K562 (cell line): ENCODE data around the gene ANKRD34A. TPM values are rescaled to one million over a fixed set of nuclear protein-coding genes. Genes with fewer than 3 reads are reported as not detected.

Experiments
- DMBX1 ChIP-seq: fragments of 250-450 bp; sonication (Bioruptor Pico); IDR thresholded peaks from 2 replicates; pipeline ENCODE4 v1.8.0; 2022; ENCODE audit warnings: inconsistent platforms, mild to moderate bottlenecking, moderate library complexity, borderline replicate concordance
- ELF2 ChIP-seq: fragments of 250-450 bp; sonication (Bioruptor Pico); IDR thresholded peaks from 2 replicates; pipeline ENCODE4 v1.5.0; 2021; ENCODE audit warnings: mild to moderate bottlenecking
- FOXA1 ChIP-seq: fragments of 450-650 bp; IDR thresholded peaks from 2 replicates; pipeline ENCODE4 v1.6.1; 2016; ENCODE audit warnings: mild to moderate bottlenecking, borderline replicate concordance
- GTF2E2 ChIP-seq: fragments of 200-800 bp; sonication (Bioruptor generic); IDR thresholded peaks from 2 replicates; pipeline ENCODE4 v1.6.1; 2016; ENCODE audit warnings: missing genetic modification characterization, missing compliant biosample characterization
- MTA2 ChIP-seq: fragments of 450-650 bp; IDR thresholded peaks from 2 replicates; pipeline ENCODE4 v1.6.1; 2016; ENCODE audit warnings: low read depth
- MTA3 ChIP-seq: fragments of 450-650 bp; formaldehyde crosslinking; IDR thresholded peaks from 2 replicates; pipeline ENCODE4 v1.6.1; 2017; ENCODE audit warnings: mild to moderate bottlenecking, borderline replicate concordance
- POLR3A ChIP-seq: IDR thresholded peaks from 2 replicates; pipeline ENCODE4 v1.6.1; 2011; ENCODE audit warnings: borderline replicate concordance, mild to moderate bottlenecking, moderate library complexity; ENCODE audit not compliant: insufficient read length, insufficient read depth; ENCODE audit errors: extremely low read depth
- polyA plus RNA-seq, 8 experiments: library from polyadenylated mRNA; depleted of rRNA in 4 of 8; stranded (reverse) in 5 of 8; unstranded in 3 of 8; fragments of >200 nt; fragmentation: Nextera tagmentation in 2 of 8; fragmentation: Illumina TruSeq in 1 of 8; extraction: Ambion mirVana in 2 of 8; extraction: Trizol in 1 of 8; gene quantifications; 2 replicates each; pipeline versions ENCODE4 v1.2.1 to v1.2.3, GENCODE V29; 2011 to 2014; ENCODE audit warnings: inconsistent platforms in 1 of 8, missing spikeins in 1 of 8
- total RNA-seq, 7 experiments: library from RNA; depleted of rRNA in 6 of 7; stranded (reverse); fragments of >200 nt in 6 of 7; fragmentation: Illumina TruSeq in 2 of 7; extraction: Trizol in 2 of 7; gene quantifications; 2 replicates each; pipeline versions ENCODE4 v1.2.1 to v1.2.3, GENCODE V29; 2011 to 2021; ENCODE audit warnings: low replicate concordance in 1 of 7
- TF ChIP-seq, protein P1 (sequence below), 2 experiments: fragments of 450-650 bp; IDR thresholded peaks; 2 replicates each; pipeline ENCODE4 v1.6.1; 2016; ENCODE audit warnings: mild to moderate bottlenecking in 2 of 2, borderline replicate concordance in 1 of 2, low read depth in 1 of 2, moderate library complexity in 1 of 2
- TF ChIP-seq, protein P2 (sequence below): fragments of 450-650 bp; formaldehyde crosslinking; IDR thresholded peaks from 2 replicates; pipeline ENCODE4 v1.4.0; 2020; ENCODE audit warnings: mild to moderate bottlenecking, moderate library complexity
- TF ChIP-seq, protein P3 (sequence below), 3 experiments: fragments of 200-800 bp in 1 of 3; fragments of 250-450 bp in 1 of 3; fragments of 450-650 bp in 1 of 3; sonication (Bioruptor Pico) in 1 of 3; sonication (Bioruptor generic) in 1 of 3; formaldehyde crosslinking in 1 of 3; IDR thresholded peaks; 2 replicates each; pipeline versions ENCODE4 v1.6.1 to v1.8.0; 2016 to 2022; ENCODE audit warnings: mild to moderate bottlenecking in 2 of 3, missing genetic modification characterization in 2 of 3, missing compliant biosample characterization in 1 of 3, moderate library complexity in 1 of 3

Gene ANKRD34A
- total and polyA plus RNA-seq, 9 of the 15 experiments (the other 6 are each of a cell fraction or from before 2014, with no cell fraction given): 0.06 to 1.6 (median 0.43) TPM

DNA sequence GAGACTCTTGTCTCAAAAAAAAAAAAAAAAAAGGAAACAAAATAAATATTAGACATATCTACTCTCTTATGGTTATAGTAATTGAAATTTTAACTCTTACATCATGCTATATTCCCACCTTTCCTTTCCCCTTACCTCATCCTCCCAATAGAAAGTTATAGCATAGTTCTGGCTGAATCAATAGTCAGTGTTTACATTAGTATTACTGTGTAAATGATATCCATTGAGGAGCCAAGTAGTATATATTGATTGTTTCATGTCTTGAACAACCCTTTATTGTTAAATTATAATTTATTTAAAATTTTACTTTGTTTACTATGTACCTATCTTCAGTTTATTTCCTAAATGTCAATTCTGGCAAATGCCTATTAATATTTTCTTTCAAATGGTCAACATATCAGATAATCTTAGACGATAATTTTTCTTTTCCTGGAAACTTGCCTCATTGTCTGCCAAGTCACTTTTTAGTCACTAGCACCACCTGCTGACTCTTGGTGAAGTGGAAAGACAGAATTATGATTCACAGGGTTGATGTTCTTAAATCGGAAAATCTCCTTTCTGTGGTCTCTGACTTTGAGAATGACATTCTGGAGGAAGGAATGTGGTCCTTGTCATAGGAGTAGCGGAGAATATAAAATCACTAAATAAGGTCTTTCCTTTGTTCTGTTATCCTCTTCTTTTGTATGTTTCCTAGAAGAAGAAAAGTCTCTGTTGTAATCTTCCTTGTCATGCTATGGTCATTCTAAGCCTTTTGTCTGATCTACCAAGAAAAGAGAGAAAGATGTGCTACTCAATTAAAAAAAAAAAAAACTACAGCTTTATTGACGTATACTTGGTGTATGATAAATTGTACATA is 48.6 kb upstream of the ANKRD34A start (continued):
- TF ChIP-seq MTA2 (no peak), ELF2 (CRISPR knock-in tag) (no peak), GTF2E2 (no peak), FOXA1 (no peak), MTA3 (no peak), DMBX1 (no peak), POLR3A (no peak)
- TF ChIP-seq, protein P1, sequence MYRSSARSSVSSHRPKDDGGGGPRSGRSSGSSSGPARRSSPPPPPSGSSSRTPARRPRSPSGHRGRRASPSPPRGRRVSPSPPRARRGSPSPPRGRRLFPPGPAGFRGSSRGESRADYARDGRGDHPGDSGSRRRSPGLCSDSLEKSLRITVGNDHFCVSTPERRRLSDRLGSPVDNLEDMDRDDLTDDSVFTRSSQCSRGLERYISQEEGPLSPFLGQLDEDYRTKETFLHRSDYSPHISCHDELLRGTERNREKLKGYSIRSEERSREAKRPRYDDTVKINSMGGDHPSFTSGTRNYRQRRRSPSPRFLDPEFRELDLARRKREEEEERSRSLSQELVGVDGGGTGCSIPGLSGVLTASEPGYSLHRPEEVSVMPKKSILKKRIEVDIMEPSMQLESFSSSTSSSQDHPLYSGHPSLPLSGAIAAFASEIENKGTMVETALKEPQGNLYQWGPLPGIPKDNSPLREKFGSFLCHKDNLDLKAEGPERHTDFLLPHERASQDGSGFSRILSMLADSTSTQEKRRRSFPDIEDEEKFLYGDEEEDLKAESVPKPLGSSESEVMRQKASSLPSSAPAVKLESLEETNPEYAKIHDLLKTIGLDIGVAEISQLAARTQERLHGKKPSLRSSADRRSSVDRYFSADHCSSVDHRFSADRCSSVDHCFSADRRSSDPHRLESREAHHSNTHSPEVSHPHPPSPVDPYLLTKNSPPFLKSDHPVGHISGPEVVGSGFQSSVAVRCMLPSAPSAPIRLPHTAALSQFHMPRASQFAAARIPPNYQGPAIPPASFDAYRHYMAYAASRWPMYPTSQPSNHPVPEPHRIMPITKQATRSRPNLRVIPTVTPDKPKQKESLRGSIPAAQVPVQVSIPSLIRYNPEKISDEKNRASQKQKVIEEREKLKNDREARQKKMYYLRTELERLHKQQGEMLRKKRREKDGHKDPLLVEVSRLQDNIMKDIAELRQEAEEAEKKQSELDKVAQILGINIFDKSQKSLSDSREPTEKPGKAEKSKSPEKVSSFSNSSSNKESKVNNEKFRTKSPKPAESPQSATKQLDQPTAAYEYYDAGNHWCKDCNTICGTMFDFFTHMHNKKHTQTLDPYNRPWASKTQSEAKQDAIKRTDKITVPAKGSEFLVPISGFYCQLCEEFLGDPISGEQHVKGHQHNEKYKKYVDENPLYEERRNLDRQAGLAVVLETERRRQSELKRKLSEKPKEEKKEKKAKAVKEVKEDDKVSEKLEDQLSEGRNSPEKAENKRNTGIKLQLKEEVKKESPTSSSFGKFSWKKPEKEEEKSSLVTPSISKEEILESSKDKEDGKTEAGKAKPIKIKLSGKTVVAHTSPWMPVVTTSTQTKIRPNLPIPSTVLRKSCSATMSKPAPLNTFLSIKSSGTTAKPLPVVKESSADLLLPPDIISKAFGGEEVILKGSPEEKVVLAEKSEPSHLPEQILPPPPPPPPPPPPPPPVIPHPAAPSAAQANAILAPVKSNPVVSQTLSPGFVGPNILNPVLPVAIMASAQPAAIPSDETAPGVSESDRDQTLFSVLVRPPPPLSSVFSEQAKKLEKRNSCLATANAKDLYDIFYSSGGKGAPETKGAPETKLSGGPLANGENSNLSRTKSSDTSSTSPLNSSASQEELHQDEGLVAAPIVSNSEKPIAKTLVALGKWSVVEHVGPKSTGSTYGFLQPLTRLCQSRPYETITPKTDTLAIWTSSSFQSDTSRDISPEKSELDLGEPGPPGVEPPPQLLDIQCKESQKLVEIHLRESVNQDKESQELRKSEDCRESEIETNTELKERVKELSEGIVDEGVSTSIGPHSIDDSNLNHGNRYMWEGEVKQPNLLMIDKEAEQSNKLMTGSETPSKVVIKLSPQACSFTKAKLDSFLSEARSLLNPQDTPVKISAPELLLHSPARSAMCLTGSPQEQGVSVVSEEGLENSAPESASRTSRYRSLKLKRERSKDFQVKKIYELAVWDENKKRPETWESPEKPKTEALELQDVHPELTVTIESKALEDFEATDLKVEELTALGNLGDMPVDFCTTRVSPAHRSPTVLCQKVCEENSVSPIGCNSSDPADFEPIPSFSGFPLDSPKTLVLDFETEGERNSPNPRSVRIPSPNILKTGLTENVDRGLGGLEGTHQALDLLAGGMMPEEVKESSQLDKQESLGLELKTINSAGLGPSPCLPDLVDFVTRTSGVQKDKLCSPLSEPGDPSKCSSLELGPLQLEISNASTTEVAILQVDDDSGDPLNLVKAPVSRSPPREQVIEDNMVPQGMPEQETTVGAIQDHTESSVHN (IDR thresholded peaks at IDR 0.05; ENCODE audit: borderline replicate concordance in 1 of 2, low read depth in 1 of 2): no peak
- TF ChIP-seq, protein P2, sequence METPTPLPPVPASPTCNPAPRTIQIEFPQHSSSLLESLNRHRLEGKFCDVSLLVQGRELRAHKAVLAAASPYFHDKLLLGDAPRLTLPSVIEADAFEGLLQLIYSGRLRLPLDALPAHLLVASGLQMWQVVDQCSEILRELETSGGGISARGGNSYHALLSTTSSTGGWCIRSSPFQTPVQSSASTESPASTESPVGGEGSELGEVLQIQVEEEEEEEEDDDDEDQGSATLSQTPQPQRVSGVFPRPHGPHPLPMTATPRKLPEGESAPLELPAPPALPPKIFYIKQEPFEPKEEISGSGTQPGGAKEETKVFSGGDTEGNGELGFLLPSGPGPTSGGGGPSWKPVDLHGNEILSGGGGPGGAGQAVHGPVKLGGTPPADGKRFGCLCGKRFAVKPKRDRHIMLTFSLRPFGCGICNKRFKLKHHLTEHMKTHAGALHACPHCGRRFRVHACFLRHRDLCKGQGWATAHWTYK (CRISPR knock-in tag): no peak
- TF ChIP-seq, protein P3, sequence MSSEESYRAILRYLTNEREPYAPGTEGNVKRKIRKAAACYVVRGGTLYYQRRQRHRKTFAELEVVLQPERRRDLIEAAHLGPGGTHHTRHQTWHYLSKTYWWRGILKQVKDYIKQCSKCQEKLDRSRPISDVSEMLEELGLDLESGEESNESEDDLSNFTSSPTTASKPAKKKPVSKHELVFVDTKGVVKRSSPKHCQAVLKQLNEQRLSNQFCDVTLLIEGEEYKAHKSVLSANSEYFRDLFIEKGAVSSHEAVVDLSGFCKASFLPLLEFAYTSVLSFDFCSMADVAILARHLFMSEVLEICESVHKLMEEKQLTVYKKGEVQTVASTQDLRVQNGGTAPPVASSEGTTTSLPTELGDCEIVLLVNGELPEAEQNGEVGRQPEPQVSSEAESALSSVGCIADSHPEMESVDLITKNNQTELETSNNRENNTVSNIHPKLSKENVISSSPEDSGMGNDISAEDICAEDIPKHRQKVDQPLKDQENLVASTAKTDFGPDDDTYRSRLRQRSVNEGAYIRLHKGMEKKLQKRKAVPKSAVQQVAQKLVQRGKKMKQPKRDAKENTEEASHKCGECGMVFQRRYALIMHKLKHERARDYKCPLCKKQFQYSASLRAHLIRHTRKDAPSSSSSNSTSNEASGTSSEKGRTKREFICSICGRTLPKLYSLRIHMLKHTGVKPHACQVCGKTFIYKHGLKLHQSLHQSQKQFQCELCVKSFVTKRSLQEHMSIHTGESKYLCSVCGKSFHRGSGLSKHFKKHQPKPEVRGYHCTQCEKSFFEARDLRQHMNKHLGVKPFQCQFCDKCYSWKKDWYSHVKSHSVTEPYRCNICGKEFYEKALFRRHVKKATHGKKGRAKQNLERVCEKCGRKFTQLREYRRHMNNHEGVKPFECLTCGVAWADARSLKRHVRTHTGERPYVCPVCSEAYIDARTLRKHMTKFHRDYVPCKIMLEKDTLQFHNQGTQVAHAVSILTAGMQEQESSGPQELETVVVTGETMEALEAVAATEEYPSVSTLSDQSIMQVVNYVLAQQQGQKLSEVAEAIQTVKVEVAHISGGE (CRISPR knock-in tag; IDR thresholded peaks at IDR 0.05): no peak
